Effector memory CD4-positive, alpha-beta T cell (primary cell): ENCODE data around the gene FBXO31.

Experiments
- DNase-seq, 3 donors: peaks; one replicate each; pipeline ENCODE4 v3.0.0-alpha.2; 2020
- H3K27ac ChIP-seq: 2 replicates; pipeline ENCODE4 v1.7.0; 2013; ENCODE audit warnings: mild to moderate bottlenecking, low read length, moderate library complexity; ENCODE audit not compliant: insufficient read depth, poor library complexity, severe bottlenecking
- H3K27me3 ChIP-seq: replicated peaks from 2 replicates; pipeline ENCODE4 v1.7.0; 2013; ENCODE audit warnings: mild to moderate bottlenecking, low read length; ENCODE audit not compliant: insufficient read depth, control insufficient read depth, poor library complexity, severe bottlenecking
- H3K36me3 ChIP-seq: 2 replicates; pipeline ENCODE4 v1.7.0; 2013; ENCODE audit warnings: mild to moderate bottlenecking, low read length, moderate library complexity; ENCODE audit not compliant: control insufficient read depth, insufficient read depth
- H3K4me1 ChIP-seq: 2 replicates; pipeline ENCODE4 v1.7.0; 2013; ENCODE audit warnings: low read length, mild to moderate bottlenecking; ENCODE audit not compliant: control insufficient read depth, insufficient read depth, poor library complexity, severe bottlenecking
- H3K4me3 ChIP-seq: 2 replicates; pipeline ENCODE4 v1.7.0; 2013; ENCODE audit warnings: low read length, low read depth, mild to moderate bottlenecking; ENCODE audit not compliant: insufficient read depth, poor library complexity, severe bottlenecking
- H3K9me3 ChIP-seq: 2 replicates; pipeline ENCODE4 v1.7.0; 2013; ENCODE audit warnings: mild to moderate bottlenecking, low read length, moderate library complexity; ENCODE audit not compliant: control insufficient read depth

The FBXO31 gene

GRCh38 chr16:87350681-87351319 lies 32.8 kb downstream of the FBXO31 start:
- no peaks in the 10 kb centered on the region for H3K9me3 ChIP-seq
- DNase-seq: no peak
- H3K4me1 ChIP-seq: peaks cover 4% of the 10 kb centered on the region
- peaks cover 8% of the 10 kb centered on the region for H3K36me3 ChIP-seq
- H3K27me3 ChIP-seq: no peaks in the 10 kb centered on the region
- H3K27ac ChIP-seq: no peak overlapping the region
- H3K4me3 ChIP-seq: no peak overlapping the region

DNA sequence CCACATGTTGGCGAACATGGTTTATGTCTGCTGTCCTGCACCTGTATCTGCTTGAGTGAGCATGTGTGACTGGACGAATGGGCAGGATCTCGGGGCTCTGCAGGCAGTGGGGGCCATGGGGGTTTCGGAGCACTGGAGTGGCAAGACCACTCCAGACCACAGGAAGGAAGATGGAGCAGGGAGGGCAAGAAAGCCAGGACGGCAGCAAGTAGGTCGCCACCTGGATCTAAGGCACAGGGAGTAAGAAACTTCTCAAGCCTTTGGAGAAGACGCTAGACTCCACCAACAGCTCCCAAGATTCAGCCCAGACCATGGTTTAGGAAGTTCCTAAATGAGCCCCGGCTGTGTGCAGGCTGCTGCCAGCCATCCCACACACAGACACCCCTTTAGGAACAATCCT lies 33.5 kb downstream of the FBXO31 start:
- H3K27ac ChIP-seq: no peak overlapping the region
- DNase-seq: no peak
- H3K9me3 ChIP-seq: no peaks in the 10 kb centered on the region
- no peaks in the 10 kb centered on the region for H3K27me3 ChIP-seq
- peaks cover 5% of the 10 kb centered on the region for H3K4me1 ChIP-seq
- H3K36me3 ChIP-seq: peaks cover 8% of the 10 kb centered on the region
- H3K4me3 ChIP-seq: no peak overlapping the region

DNA sequence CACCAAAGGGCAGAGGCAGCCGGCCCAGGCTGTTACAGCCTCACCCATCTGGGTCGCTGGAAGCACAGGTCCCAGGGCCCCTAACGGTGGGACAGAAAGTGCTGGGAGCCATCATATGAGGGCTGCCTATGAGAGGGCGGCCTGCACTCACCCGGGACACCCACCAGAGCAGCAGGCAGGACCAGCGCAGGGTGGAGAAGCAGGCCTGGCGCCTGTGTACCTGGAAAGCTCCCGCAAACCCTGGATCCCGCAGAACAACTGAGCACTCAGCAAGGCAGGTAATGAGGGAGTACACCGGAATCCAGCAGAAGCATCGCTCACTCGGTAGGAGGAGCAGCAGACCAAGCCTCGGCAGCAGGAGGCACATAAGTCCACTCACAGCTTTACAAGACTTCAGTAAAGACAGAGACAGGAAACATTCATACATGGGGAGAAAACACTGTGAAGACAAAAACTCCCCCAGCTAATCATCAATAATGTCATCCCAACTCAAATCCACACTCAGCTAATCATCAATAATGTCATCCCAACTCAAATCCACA lies 34.9 kb downstream of the FBXO31 start:
- DNase-seq: no peak
- no peak overlapping the region for H3K4me3 ChIP-seq

GRCh38 chr16:87347932-87348615 lies 35.5 kb downstream of the FBXO31 start:
- Histone ChIP-seq H3K4me3 (no peak overlapping the region), H3K27me3 (no peaks in the 10 kb centered on the region), H3K27ac (no peak overlapping the region), H3K4me1 (peaks cover 8% of the 10 kb centered on the region), H3K36me3 (peaks cover 20% of the 10 kb centered on the region), H3K9me3 (no peaks in the 10 kb centered on the region)
- no peak for DNase-seq

More for the DNA sequence above, 34.9 kb downstream of the FBXO31 start:
- H3K36me3 ChIP-seq: peaks cover 14% of the 10 kb centered on the region
- H3K4me1 ChIP-seq: peaks cover 8% of the 10 kb centered on the region
- H3K27ac ChIP-seq: no peak overlapping the region
- no peaks in the 10 kb centered on the region for H3K27me3 ChIP-seq
- H3K9me3 ChIP-seq: no peaks in the 10 kb centered on the region

DNA sequence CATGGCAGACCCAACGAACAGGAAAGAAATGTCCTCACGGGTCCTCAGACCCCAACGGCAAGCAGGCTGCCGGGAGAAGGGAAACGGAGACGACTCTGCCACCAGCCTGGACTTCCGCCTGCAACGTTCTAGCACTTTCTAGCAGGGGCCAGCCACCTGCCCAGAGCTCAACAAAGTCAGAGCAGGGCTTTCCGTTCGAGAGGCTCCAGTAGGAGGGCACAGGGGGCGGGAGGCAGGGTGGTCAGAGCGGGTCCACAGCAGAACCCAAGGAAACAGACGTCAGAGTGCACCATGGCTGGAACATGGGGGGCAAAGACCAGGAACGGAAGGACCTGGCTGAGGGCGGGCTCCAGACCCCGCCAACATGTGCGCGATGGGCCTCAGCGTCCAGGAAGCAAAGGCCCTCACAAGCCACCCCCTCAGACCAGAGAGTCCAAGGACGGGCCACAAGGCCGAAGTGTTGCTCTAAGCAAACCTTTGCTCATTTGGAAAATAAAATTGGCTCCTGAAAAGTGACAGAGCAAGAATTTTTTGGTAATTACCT lies 37.0 kb downstream of the FBXO31 start:
- H3K27me3 ChIP-seq: no peaks in the 10 kb centered on the region
- H3K36me3 ChIP-seq: peaks cover 34% of the 10 kb centered on the region
- no peaks in the 10 kb centered on the region for H3K9me3 ChIP-seq
- H3K4me3 ChIP-seq: no peak overlapping the region
- no peak for DNase-seq
- peaks cover 8% of the 10 kb centered on the region for H3K4me1 ChIP-seq
- no peak overlapping the region for H3K27ac ChIP-seq

DNA sequence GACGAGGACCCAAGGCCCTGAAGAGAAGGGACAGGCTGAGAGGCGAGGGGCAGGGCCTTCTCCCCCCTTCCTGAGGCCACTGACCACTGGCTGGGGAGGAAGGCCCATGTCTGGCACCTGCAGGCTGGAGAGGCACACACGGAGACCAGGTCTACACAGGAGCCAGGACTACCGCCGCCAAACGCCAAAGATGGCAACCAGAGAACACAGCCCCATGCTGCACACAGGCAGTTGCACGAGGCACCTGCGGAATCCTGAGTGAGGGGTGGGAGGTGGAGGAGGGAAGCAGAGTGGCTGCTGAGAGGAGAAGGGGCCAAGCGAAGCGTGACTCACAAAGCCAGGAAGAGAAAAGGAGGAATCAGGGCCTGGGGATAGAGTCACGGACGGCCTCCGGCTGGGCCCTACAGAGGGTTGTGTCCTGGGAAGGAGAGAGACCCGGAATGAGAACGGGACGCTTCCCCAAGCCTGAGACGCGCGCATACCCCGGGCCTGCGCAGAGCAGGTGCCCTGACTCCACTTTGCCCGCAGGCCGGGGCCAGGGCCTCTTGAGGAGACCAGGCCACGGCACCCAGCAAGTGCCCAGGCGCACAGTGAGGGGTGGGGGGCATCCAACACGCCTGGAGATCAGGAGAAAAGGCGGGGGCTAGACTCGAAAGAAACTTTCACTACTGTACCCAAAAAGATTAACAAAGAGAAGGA lies 37.7 kb downstream of the FBXO31 start:
- Histone ChIP-seq H3K4me3 (no peak overlapping the region), H3K27me3 (no peaks in the 10 kb centered on the region), H3K36me3 (peaks cover 38% of the 10 kb centered on the region), H3K27ac (peak overlapping the region; percentile 16), H3K4me1 (peaks cover 8% of the 10 kb centered on the region), H3K9me3 (no peaks in the 10 kb centered on the region)
- DNase-seq: no peak

GRCh38 chr16:87344931-87345631 lies 38.5 kb downstream of the FBXO31 start:
- Histone ChIP-seq H3K4me3 (no peak overlapping the region), H3K27me3 (no peaks in the 10 kb centered on the region), H3K27ac (peak overlapping the region; percentile 53), H3K9me3 (no peaks in the 10 kb centered on the region), H3K4me1 (peaks cover 8% of the 10 kb centered on the region), H3K36me3 (peaks cover 39% of the 10 kb centered on the region)
- peak; percentile 20 to 41 (median 35) for DNase-seq

DNA sequence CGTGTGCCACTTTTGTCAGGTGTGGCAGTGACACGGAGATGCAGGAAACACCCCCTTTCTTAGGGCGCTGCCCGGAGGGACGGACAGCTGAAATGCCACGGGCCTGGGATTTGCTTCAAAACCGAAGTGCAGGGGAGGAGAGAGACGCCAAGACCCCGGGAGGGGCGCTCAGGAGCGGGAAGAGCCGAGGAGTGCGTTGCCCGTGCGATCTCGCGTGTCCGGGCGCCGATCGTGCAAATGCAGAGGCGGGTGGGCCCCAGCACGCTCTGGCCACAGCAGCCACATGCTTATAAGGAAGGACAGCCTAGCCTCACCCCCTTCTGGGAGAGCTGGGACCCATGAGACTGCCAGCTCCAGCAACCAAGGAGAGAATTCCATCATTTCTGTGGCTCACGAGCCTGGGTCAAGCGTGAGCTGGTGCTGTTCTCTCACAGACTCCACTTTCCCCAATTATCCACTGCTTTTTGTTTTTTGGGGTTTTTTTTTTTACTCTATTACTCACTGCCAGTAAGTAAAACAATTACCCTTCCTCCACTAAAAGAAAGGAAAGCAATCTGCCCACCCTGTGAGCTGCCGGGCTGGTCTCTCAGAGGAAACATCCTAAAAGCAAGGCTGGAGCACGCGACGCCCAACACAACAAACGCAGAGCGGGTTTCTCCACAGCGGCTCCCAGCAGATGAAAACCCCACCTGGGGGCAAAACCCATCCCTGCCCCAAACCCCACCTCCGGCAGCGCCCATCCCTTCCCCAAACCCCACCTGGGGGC lies 39.2 kb downstream of the FBXO31 start:
- Histone ChIP-seq H3K4me3 (no peak overlapping the region), H3K27ac (peak overlapping the region; percentile 53), H3K27me3 (no peaks in the 10 kb centered on the region), H3K4me1 (peaks cover 8% of the 10 kb centered on the region), H3K9me3 (no peaks in the 10 kb centered on the region), H3K36me3 (peaks cover 43% of the 10 kb centered on the region)
- DNase-seq: no peak

GRCh38 chr16:87343753-87344050 lies 39.9 kb downstream of the FBXO31 start:
- Histone ChIP-seq H3K4me3 (no peak overlapping the region), H3K36me3 (peaks cover 49% of the 10 kb centered on the region), H3K4me1 (peaks cover 8% of the 10 kb centered on the region), H3K27me3 (no peaks in the 10 kb centered on the region), H3K27ac (no peak overlapping the region), H3K9me3 (no peaks in the 10 kb centered on the region)
- DNase-seq: no peak
